HEK293 (cell line): ENCODE results near the gene KCNA4.

ENCODE experiments used
- GLI4 ChIP-seq: fragments of 450-650 bp; formaldehyde crosslinking; IDR thresholded peaks from 2 replicates; pipeline ENCODE4 v1.5.1; 2016; ENCODE audit warnings: missing biosample characterization, missing genetic modification characterization
- KLF10 ChIP-seq: fragments of 450-650 bp; IDR thresholded peaks from 2 replicates; pipeline ENCODE4 v1.5.1; 2018; ENCODE audit warnings: missing biosample characterization, mild to moderate bottlenecking, missing genetic modification characterization
- SETDB1 ChIP-seq: IDR thresholded peaks from one replicate; pipeline ENCODE4 v1.6.1; 2017; ENCODE audit warnings: mild to moderate bottlenecking, low read length, moderate library complexity, mixed read lengths; ENCODE audit not compliant: insufficient read length
- ZNF169 ChIP-seq: fragments of 450-650 bp; formaldehyde crosslinking; IDR thresholded peaks from 2 replicates; pipeline ENCODE4 v1.5.1; 2016; ENCODE audit warnings: missing biosample characterization, missing genetic modification characterization
- ZNF175 ChIP-seq: fragments of 450-650 bp; formaldehyde crosslinking; IDR thresholded peaks from 2 replicates; pipeline ENCODE4 v1.5.1; 2016; ENCODE audit warnings: missing biosample characterization, missing genetic modification characterization
- ZNF274 ChIP-seq, 2 experiments: fragments of 200-500 bp in 1 of 2; fragments of 450-650 bp in 1 of 2; sonication (Bioruptor generic) in 1 of 2; formaldehyde crosslinking in 1 of 2; IDR thresholded peaks; 2 replicates each; pipeline versions ENCODE4 v1.5.1 to v1.6.1; 2014 to 2016; ENCODE audit warnings: borderline replicate concordance in 1 of 2, inconsistent platforms in 1 of 2, low read length in 1 of 2, missing biosample characterization in 1 of 2, missing genetic modification characterization in 1 of 2
- ZNF621 ChIP-seq: fragments of 450-650 bp; formaldehyde crosslinking; IDR thresholded peaks from 2 replicates; pipeline ENCODE4 v1.5.1; 2017; ENCODE audit warnings: missing biosample characterization, missing genetic modification characterization
- ZNF624 ChIP-seq: fragments of 450-650 bp; formaldehyde crosslinking; IDR thresholded peaks from 2 replicates; pipeline ENCODE4 v1.5.1; 2017; ENCODE audit warnings: missing biosample characterization, missing genetic modification characterization
- ZNF677 ChIP-seq: fragments of 450-650 bp; IDR thresholded peaks from 2 replicates; pipeline ENCODE4 v1.5.0; 2018; ENCODE audit warnings: missing biosample characterization, mild to moderate bottlenecking, missing genetic modification characterization, moderate library complexity
- TF ChIP-seq, protein P1 (sequence below): fragments of 450-650 bp; formaldehyde crosslinking; IDR thresholded peaks from 2 replicates; pipeline ENCODE4 v1.5.1; 2016; ENCODE audit warnings: missing biosample characterization, missing genetic modification characterization
- TF ChIP-seq, protein P2 (sequence below): fragments of 450-650 bp; formaldehyde crosslinking; IDR thresholded peaks from 2 replicates; pipeline ENCODE4 v1.5.1; 2016; ENCODE audit warnings: missing biosample characterization, missing genetic modification characterization
- TF ChIP-seq, protein P3 (sequence below): fragments of 450-650 bp; formaldehyde crosslinking; IDR thresholded peaks from 2 replicates; pipeline ENCODE4 v1.5.1; 2016; ENCODE audit warnings: missing biosample characterization, missing genetic modification characterization

- TF ChIP-seq ZNF274 (IDR thresholded peaks at IDR 0.05; ENCODE audit: low read length) (no peak), ZNF274 (tag by site-specific recombination; IDR thresholded peaks at IDR 0.05; ENCODE audit: borderline replicate concordance) (no peak), SETDB1 (no peak), ZNF624 (tag by site-specific recombination) (no peak), KLF10 (tag by site-specific recombination) (no peak), ZNF169 (tag by site-specific recombination) (no peak), ZNF677 (no peak), GLI4 (tag by site-specific recombination) (no peak), ZNF621 (tag by site-specific recombination) (no peak), ZNF175 (tag by site-specific recombination) (no peak)
- TF ChIP-seq, protein P1, sequence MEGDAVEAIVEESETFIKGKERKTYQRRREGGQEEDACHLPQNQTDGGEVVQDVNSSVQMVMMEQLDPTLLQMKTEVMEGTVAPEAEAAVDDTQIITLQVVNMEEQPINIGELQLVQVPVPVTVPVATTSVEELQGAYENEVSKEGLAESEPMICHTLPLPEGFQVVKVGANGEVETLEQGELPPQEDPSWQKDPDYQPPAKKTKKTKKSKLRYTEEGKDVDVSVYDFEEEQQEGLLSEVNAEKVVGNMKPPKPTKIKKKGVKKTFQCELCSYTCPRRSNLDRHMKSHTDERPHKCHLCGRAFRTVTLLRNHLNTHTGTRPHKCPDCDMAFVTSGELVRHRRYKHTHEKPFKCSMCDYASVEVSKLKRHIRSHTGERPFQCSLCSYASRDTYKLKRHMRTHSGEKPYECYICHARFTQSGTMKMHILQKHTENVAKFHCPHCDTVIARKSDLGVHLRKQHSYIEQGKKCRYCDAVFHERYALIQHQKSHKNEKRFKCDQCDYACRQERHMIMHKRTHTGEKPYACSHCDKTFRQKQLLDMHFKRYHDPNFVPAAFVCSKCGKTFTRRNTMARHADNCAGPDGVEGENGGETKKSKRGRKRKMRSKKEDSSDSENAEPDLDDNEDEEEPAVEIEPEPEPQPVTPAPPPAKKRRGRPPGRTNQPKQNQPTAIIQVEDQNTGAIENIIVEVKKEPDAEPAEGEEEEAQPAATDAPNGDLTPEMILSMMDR (tag by site-specific recombination) = no peak
- TF ChIP-seq, protein P2, sequence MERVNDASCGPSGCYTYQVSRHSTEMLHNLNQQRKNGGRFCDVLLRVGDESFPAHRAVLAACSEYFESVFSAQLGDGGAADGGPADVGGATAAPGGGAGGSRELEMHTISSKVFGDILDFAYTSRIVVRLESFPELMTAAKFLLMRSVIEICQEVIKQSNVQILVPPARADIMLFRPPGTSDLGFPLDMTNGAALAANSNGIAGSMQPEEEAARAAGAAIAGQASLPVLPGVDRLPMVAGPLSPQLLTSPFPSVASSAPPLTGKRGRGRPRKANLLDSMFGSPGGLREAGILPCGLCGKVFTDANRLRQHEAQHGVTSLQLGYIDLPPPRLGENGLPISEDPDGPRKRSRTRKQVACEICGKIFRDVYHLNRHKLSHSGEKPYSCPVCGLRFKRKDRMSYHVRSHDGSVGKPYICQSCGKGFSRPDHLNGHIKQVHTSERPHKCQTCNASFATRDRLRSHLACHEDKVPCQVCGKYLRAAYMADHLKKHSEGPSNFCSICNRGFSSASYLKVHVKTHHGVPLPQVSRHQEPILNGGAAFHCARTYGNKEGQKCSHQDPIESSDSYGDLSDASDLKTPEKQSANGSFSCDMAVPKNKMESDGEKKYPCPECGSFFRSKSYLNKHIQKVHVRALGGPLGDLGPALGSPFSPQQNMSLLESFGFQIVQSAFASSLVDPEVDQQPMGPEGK = no peak
- TF ChIP-seq, protein P3, sequence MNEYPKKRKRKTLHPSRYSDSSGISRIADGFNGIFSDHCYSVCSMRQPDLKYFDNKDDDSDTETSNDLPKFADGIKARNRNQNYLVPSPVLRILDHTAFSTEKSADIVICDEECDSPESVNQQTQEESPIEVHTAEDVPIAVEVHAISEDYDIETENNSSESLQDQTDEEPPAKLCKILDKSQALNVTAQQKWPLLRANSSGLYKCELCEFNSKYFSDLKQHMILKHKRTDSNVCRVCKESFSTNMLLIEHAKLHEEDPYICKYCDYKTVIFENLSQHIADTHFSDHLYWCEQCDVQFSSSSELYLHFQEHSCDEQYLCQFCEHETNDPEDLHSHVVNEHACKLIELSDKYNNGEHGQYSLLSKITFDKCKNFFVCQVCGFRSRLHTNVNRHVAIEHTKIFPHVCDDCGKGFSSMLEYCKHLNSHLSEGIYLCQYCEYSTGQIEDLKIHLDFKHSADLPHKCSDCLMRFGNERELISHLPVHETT = no peak
Measured at GRCh38 chr11:30019481-30019880, 2.7 kb upstream of the KCNA4 start.
